HG03354 (cell line): ENCODE results near the gene PKNOX2.

Source experiments
- ATAC-seq: cut with Tn5 transposase; IDR thresholded peaks from one replicate; pipeline ENCODE4 v1.9.1; 2021; ENCODE audit warnings: mild to moderate bottlenecking; ENCODE audit not compliant: unreplicated experiment, poor library complexity, severe bottlenecking

The PKNOX2 gene

DNA sequence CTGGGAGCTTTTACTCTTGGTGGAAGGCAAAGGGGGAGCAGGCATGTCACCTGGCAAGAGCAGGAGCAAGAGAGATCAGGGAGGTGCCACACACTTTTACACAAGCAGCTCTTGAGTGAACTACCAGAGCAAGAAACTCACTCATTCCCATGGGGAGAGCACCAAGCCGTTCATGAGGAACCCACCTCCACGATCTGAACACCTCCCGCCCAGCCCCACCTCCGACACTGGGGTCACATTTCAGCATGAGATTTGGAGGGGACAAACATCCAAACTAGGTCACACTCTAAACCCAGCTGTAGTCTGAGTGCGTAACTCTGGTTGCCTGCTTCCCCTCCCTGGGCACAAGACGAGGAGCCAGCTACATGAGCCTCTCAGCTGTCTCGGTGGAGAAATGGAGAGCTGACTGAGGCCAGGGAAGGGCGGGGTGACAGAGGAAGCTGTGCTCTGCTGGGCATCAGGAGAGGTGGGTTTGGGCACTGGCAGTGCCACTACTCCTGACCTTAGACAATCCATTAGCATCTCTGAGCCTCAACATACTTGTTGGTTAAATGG lies 134.6 kb downstream of the PKNOX2 start:
- no peak for ATAC-seq

DNA sequence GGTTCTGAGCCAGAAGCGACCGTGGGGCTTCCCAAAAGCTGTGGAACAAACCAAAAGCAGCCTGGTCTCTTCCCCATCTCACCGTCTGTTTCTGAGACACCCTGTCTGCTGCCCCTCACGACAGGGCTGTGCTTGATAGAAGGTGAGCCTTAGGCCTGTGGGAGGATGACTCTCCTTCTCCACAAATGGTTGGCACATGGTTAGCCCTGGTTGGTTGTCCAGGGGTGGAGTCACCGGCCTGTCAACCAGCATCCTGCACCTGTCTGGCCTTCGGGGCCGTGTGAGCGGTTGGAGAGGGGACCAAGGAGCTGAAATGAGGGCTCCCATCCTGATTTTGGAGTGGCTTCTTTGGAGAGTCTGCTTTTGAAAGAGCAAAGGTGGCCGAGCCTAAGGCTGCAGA lies 135.3 kb downstream of the PKNOX2 start:
- no peak for ATAC-seq

DNA sequence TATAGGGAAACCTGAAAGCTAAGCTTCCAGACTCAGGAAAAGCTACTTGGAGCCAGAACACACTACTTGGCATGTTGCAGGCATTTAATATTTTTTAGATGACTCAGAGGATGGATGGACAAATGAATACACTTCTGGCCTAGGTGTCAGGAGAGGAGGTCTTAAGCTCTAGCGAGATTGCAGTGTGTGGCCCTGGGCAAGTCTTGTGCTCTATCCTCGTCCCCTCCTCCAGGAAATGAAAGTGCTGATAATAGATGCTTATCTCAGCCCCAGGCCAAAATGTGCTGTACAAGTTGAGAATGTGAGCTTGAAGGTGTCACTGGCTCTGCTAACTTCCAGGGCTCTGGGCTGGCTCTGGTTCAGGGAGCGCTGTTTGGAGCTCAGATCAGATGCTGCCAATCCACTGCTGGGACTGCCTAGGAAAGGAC lies 136.3 kb downstream of the PKNOX2 start:
- ATAC-seq = no peak

DNA sequence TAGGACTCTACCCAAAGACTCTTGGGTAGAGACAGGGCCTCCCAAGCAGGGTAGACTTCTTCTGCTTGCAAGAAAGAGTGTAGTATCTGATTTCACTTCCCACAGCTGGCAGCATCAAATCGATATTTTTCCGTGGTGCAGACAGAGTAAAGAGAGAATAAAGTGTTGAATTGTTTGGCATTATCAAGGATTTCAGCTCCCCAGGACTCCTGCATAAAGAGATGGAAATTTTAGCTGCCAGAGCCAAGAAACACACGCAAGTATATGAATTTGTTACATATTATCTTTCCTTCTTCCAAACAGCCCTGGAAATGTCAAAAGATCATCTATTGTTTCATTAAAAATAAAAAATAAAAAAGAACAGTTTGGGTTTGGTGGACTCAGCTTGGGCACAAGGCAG lies 136.8 kb downstream of the PKNOX2 start:
- no peak for ATAC-seq

DNA sequence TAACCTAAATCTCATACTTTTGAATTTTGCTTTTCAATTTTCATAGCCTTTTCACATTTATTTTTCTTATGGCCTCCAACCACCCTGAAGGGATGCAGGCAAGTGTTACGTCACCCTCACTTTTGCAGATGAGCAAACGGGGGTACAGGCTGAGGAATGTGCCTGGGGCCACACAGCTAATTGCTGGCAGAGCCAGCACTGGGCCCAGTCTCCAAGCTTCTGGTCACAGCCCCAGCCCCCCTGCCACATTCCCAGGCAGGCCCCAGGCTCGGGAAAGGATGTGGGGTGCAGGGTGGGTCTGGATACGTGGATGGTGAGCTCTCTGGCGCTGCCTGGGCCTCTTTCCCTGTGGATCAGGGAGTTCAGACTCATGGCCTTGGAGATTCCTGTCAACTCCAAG lies 138.6 kb downstream of the PKNOX2 start:
- no peak for ATAC-seq

DNA sequence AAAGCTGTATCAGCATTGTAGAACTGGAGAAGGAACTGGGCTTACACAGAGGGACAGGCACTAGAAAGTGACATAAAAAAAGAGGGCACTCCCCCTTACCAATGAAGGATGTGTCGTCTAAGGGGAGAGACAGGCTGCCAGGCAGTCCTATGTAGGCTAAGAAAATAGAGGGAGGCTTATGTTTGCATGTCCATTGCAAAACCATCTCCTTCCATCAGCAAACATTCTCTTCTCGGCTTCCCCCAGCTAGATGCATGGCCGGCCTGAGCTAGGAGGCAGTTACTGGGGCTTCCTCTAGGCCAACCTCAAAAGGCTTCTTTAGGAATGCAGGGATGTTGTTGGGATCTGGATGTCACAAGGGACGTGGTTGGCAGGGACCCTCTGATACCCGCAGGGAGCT lies 139.1 kb downstream of the PKNOX2 start:
- no peak for ATAC-seq

DNA sequence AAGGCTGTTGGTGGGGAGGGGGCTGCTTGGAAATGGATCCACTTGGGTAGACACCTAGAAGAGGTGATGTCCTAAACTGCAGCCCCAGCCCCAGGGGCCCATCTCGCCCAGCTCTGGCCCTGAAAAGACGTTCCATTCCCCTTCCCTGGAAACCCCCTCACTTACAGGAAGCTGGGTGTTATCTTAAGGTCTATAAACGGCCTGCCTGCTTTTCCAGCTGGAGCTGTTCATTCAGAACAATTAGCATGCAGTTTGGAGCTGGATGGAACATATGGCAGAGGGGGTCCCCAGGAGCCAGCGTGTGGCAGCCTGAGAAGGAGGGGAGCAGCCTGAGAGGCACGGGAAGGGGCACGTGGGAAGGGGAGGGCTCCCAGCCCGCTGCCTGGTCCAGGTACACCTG lies 139.6 kb downstream of the PKNOX2 start:
- ATAC-seq = no peak

DNA sequence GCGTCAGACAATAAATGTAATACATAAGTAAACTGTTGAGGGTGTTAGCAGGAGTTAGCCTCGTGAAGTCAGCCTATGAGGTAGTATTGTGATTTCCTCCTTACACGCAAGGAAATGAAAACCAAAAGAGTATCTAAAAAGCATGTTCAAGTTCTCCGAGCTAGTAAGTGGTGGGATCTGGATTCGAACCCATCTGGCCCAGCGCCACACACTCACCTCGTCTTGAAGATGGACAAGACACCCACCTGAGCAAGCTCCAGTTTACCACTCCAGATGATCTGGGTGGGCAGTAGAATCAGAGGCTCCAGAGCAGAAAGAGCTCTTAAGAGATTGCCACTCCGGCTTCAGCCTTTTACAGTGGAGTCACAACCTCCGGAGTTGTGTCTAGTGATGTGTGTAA lies 140.3 kb downstream of the PKNOX2 start:
- ATAC-seq = no peak

DNA sequence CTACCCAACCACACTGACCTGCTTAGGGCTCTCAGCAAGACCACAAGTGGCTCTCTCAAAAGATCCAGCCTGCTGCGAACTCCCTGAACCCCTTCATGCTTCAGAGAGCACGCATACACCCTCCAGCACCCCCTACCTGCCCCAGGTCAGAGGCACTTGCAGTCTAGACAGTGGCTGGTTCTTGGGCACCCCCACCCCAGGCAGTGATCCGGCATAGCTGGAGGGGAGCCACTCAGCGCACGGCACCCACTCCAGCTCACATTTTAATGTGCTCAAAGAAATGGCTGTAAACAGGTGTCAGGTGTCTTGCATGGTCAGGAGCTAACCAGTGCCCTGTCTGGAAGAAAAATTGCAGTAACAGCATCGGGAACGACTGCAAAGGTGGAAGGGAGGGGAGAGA lies 140.8 kb downstream of the PKNOX2 start:
- ATAC-seq = no peak

DNA sequence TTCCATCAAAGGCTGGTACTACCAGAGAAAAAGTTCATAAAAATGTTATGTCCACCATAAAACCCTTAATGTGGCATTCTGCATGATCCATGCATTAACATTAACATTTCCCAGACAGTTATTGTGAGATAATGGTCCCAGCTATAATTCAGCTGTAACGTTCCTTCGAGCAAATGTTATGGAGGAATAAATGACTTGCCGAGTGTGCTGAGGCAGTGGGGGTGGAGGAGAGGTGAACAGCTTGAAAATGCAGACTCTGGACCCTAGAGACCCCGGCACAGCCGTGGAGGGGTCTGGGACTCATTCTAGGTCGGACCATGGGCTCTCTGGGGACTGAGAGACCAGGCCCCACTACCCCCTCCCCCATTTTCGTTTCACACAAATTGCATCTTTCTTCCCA lies 141.9 kb downstream of the PKNOX2 start:
- no peak for ATAC-seq

DNA sequence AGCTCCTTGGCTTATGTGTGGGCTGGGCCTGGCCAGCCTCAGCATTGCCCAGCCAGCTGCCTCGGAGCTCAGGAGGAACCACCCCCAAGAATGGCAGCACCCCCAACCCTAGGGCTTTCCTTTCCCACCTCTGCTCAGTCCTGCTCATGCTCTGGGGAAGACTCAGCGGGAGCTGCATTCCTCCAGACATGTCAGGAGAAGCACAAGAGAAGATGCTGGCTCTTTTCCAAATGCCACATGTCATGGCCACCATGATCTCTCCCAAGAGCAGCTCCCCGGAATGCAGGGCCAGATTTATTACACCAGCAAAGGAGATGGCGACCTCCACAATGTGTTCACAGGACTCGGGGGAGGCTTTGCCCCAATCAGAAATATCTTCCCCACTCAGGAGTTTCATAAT lies 143.7 kb downstream of the PKNOX2 start:
- ATAC-seq = no peak

DNA sequence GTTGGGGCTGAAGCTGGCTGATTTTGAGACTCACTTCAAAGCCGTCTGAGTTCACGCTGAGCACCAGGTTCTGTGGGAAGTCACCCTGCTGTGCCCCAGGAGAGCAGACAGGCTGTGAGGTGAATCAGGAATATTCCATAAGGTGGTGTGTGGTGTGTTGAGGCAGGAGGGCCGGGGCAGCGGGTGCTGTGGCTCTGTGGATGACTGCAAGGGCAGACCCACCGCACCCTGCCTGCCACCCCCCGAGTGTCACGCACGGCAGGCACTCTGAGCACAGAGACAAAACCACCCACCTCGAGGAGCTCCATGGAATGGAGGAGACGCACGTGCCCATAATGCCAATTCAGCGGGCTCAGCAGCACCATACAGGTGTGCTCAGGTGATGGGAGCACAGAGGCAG lies 147.8 kb downstream of the PKNOX2 start:
- ATAC-seq = no peak

DNA sequence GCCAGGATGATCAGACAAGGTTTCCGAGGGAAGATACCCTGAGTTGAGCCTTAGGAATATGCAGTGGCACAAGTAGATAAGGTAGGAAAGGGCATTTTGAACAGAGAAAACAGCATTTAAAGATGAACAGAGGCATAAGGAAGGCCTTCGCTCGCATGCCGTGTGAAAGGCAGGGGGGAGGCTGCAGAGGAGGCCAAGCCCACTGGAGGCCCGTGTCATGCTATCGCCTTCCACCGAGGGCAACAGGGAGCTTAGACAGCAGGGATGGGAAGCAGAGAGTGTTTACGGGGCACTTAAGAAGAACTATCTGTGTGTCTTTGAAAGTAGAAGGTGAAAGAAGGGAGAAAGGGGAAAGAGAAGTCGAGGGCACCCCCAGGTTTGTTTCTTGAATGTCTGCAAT lies 148.3 kb downstream of the PKNOX2 start:
- no peak for ATAC-seq

DNA sequence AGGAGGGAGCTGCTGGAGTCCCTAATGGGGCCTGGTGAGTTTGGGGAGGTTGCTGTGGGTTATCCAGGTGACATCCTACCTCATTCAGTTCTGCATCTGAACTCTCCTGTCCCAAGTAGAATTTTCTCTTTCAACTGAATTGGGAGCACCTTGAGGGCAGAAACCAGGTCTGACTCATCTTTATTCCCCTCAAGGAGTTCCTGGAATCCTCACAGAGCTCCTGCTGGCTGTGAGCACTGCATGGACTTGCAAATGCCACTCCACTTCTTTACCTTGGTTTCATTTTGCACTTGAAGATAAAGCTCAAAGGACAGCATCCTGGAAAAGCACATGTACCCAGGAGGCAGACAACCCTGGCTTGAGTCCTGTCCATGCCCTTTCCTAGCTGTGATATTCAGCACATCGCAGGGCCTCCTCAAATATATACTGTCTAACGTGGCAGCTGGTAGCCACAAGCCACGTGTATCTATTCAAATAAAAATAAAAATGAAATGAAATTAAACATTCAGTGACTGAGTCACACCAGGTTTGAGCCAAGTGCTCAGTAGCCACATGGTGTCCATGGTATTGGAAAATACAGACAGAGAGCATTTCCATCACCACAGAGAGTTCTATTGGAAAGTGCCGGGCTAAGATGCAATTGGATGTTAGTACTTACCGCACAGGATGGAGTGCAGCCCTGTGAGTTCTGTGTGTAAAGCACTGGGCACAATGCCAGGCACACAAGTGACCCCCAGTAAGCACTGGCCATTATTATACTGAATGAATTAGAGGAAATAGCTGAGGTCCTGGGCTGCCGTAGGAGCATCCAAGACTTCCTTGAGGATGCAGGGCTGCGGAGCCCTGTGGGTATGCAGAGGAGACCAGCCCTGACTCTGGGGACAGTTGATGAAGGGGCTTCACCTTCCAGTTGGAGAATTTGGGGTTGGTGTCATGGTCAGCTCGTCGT lies 149.0 kb downstream of the PKNOX2 start:
- ATAC-seq = no peak

DNA sequence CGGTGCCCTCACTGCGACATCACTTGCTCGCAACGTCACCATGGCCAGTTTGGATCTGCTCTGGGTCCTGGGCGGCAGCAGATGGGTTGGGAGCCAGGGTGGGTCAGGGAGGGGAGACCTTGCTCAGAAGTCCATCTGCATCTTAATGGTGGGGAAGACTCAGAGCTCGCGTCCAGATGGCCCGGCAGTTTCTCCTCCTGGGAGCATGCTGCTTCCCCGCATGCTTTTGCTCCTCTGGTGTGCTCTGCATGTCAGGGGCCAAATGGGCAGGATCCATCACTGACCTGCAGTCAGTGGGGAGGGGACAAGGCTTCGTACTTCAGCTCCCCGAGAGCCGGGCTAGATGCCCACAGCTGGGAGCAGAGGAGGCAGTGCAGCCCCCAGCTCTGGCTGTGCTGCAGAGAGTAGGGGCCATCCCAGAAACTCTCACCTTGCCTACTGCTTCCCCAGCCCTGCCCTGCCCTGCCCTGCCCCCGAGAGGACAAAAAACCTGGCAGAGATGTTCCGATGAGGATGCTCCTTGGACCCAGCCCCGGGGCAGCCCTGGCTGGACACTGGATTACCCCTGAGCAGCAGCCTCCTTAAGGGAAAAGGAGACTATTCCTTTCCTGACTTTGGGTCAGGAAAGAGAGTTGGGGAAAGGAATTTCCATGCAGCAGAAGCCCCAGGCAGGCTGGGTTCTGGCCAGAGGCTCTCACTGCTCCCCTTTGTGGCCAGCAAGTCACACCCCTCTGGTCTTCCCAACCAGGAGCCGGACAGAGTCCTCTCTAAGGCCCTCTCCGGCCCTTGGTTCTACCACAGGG lies 149.9 kb downstream of the PKNOX2 start:
- ATAC-seq = no peak

DNA sequence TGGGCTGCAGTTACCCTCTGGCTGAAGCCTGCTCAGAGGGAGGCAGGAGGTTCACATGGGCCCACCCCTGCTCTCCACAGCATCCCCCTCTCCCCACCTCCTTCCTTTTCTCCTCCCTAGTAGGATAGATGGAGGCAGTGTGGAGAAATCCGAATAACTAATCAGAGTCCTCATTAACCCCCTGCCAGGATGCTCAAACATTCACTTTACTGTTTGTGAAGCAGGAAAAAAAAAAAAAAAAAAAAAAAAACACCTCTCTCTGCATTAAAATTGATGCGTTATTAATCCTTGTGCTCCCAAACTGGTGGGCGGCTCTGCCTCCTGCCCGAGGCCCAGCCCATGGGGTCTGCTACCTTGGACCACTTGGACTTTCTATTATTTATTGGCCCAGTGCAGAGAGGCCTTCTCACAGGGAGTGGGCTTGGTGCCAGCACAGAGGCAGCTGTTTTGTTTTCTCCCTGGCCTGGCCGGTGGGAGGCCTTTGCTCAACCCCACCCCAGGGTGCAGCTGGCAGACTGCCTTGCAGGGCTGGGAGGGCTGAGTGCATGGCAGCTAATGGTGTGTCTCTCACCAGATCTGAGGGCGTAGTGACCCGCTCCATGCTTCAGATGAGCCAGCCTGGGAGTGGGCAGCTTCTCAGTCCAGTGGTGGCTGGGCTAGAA lies 150.7 kb downstream of the PKNOX2 start:
- no peak for ATAC-seq

DNA sequence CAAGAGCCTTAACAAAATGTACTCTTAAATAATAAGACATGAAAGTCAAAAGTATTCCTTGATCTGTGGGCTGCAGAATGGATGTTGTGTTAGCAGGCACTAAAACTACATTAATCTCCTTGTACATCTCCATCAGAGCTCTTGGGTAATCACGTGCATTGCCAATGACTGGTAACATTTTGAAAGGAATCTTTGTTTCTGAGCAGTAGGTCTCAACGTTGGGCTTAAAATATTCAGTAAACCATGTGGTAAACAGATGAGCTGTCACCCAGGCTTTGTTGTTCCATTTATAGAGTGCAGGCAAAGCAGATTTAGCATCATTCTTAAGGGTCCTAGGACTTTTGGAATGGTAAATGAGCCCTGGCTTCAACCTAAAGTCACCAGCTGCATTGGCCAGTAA lies 152.9 kb downstream of the PKNOX2 start:
- ATAC-seq = no peak

DNA sequence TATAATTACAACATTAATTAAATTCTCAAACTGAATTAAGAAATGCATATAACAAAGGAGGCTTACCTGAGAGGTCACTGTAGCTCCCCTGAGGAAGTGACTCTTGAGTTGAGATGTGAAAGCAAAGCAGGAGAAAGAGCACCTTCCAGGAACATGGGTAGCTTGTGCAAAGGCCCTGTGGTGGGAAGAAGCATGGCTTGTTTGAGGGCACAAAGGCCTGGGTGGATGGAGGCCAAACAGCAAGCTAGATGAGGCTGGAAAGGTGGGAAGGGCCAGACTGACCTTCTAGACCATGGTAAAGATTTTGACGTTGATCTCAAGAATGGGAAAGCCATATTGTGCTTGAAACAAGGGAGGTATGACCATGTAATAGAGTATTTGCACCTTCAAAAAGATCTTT lies 155.1 kb downstream of the PKNOX2 start:
- ATAC-seq = no peak

DNA sequence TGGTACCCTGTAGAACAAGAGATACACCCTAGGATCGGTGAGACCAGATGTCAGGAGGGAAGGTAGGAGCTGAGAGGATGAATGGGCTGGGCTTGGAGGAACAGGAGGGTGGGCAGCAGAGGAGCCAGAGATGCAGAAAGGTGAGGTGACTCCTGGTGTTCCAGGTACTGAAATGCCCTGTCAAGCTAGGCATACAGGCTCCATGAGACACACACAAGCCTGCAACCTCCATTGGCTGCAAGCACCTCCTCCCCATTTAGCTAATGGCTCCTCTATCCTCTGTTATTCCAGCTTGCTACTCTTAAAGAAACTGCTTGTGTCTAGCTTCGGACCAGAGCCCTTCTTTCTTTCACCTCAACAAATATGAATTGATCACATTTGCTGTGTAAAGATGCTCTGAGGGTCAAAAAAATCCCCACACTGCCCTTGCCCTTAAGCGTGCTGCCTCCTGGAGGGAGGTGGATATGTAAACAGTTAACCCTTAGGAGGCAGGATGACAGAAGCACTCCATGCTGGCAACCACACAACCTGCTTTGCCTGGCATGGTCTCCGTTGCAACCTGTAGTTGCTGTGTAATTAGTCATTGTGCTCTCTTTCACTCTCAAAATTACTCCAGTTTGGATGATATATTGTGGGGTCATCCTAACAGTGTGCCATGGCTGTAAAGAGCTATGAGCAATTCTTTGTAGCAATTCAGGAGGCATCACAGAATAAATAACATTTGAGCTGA lies 156.0 kb downstream of the PKNOX2 start:
- ATAC-seq = no peak

DNA sequence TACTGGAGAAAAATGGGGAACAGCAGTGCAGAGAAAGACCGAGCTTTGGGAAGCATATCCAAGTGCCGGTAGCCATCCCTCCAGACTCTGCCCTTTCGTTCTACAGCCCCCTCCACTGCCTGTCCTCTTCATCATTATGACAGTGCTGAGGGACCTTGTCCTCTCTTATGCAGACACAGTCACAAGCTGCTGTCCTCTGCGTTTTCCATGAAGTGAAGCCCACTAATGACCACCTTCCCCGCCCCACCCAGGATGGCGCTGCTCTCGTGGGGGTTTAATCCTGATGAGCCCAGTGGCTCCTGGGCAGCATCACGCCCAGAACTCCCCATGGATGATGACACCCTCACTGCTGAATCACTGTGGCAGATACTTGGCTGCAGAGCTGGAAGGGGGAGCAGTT lies 157.7 kb downstream of the PKNOX2 start:
- ATAC-seq = no peak
